ENCODE data around the gene SLC38A8. TPM values are rescaled to one million over a fixed set of nuclear protein-coding genes. Genes with fewer than 3 reads are reported as not detected.

SLC38A8 gene
- not detected for total RNA-seq

GRCh38 chr16:84042308-84042878, at the start of gene SLC38A8:
SLC38A8 (minus strand) TSS chr16:84042795; CDS start chr16:84042157, 638 bp downstream.
- Histone ChIP-seq H3K27ac (no peak within 1 kb of the TSS), H3K27me3 (no peaks in the 10 kb centered on the region), H3K36me3 (no peaks in the 10 kb centered on the region), H3K4me3 (no peak within 1 kb of the TSS), H3K4me1 (no peaks in the 10 kb centered on the region), H3K9me3 (no peaks in the 10 kb centered on the region)
- no peak for TF ChIP-seq CTCF (IDR thresholded peaks at IDR 0.05)
- TF ChIP-seq POLR2AphosphoS5 (IDR thresholded peaks at IDR 0.05; ENCODE audit: insufficient read depth in 1 of 2, low read depth in 1 of 2): no peak
- TF ChIP-seq POLR2A (IDR thresholded peaks at IDR 0.05): no peak
- intact Hi-C loops (cut with DNase I): no loop called here
- DNase-seq (ENCODE audit: extremely low spot score in 2 of 2): no peak

GRCh38 chr16:84091460-84091859, 48.9 kb upstream of the SLC38A8 start:
- peaks cover 0 to 90% of the 10 kb centered on the region in 2 donors for H3K36me3 ChIP-seq
- intact Hi-C loops (cut with DNase I): no loop called here
- no peaks in the 10 kb centered on the region for H3K27me3 ChIP-seq
- no peak overlapping the region for H3K27ac ChIP-seq
- no peak overlapping the region for H3K4me3 ChIP-seq
- no peak for TF ChIP-seq CTCF (IDR thresholded peaks at IDR 0.05)
- no peak for TF ChIP-seq POLR2A (IDR thresholded peaks at IDR 0.05)
- TF ChIP-seq POLR2AphosphoS5 (IDR thresholded peaks at IDR 0.05; ENCODE audit: insufficient read depth in 1 of 2, low read depth in 1 of 2): no peak
- no peaks in the 10 kb centered on the region for H3K9me3 ChIP-seq
- no peaks in the 10 kb centered on the region for H3K4me1 ChIP-seq
- DNase-seq (ENCODE audit: extremely low spot score in 2 of 2): no peak

- TF ChIP-seq POLR2A (IDR thresholded peaks at IDR 0.05) (no peak), POLR2AphosphoS5 (IDR thresholded peaks at IDR 0.05; ENCODE audit: insufficient read depth in 1 of 2, low read depth in 1 of 2) (no peak), CTCF (IDR thresholded peaks at IDR 0.05) (no peak)
- H3K4me3 ChIP-seq: no peak overlapping the region
- H3K36me3 ChIP-seq: peaks cover 0 to 86% of the 10 kb centered on the region in 2 donors
- no peak overlapping the region for H3K27ac ChIP-seq
- H3K4me1 ChIP-seq: no peaks in the 10 kb centered on the region
- H3K9me3 ChIP-seq: no peaks in the 10 kb centered on the region
- intact Hi-C loops (cut with DNase I): no loop called here
- no peak for DNase-seq (ENCODE audit: extremely low spot score in 2 of 2)
- no peaks in the 10 kb centered on the region for H3K27me3 ChIP-seq
Measured at GRCh38 chr16:84090211-84090610, 47.6 kb upstream of the SLC38A8 start.

- Histone ChIP-seq H3K4me1 (no peaks in the 10 kb centered on the region), H3K27me3 (no peaks in the 10 kb centered on the region), H3K27ac (no peak overlapping the region), H3K4me3 (no peak overlapping the region), H3K36me3 (peaks cover 0 to 83% of the 10 kb centered on the region in 2 donors), H3K9me3 (no peaks in the 10 kb centered on the region)
- no peak for TF ChIP-seq CTCF (IDR thresholded peaks at IDR 0.05)
- TF ChIP-seq POLR2A (IDR thresholded peaks at IDR 0.05): no peak
- TF ChIP-seq POLR2AphosphoS5 (IDR thresholded peaks at IDR 0.05; ENCODE audit: insufficient read depth in 1 of 2, low read depth in 1 of 2): no peak
- DNase-seq (ENCODE audit: extremely low spot score in 2 of 2): no peak
- intact Hi-C loops (cut with DNase I): loop anchor here (10.0 kb wide), 1 partner anchor 96 kb away; the partner anchor contains the start of gene TAF1C
Measured at GRCh38 chr16:84088695-84089395, 46.2 kb upstream of the SLC38A8 start.

All from vagina (tissue), 2 donors.